COLO829 (cell line): Measurements from ENCODE around the gene INCENP.

ENCODE experiments used
- DNase-seq: peaks from one replicate; pipeline ENCODE4 v3.0.0; 2012; ENCODE audit warnings: low spot score

The INCENP gene

GRCh38 chr11:62141111-62142042 is 17.6 kb downstream of the INCENP start:
- no peak for DNase-seq

DNA sequence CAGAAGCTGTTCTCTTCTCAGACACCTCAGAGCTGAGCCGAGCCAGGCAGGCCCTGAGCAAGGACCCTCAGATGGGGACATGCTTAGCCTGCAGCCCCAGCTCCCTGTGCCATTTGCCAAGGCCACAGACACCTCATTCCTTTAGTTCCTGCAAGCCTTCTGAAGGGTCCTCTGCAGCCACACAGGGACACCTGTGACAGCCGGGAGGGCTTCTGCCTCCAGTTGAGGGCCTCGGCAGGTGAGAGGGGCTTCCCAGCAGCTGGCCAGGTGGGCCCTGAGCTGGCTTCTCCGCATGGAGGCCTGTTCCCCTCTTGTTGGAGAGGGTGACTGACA is 18.2 kb downstream of the INCENP start:
- no peak for DNase-seq

GRCh38 chr11:62142921-62143320 is 19.1 kb downstream of the INCENP start:
- DNase-seq: no peak

GRCh38 chr11:62143727-62144126 is 19.9 kb downstream of the INCENP start:
- DNase-seq: no peak

DNA sequence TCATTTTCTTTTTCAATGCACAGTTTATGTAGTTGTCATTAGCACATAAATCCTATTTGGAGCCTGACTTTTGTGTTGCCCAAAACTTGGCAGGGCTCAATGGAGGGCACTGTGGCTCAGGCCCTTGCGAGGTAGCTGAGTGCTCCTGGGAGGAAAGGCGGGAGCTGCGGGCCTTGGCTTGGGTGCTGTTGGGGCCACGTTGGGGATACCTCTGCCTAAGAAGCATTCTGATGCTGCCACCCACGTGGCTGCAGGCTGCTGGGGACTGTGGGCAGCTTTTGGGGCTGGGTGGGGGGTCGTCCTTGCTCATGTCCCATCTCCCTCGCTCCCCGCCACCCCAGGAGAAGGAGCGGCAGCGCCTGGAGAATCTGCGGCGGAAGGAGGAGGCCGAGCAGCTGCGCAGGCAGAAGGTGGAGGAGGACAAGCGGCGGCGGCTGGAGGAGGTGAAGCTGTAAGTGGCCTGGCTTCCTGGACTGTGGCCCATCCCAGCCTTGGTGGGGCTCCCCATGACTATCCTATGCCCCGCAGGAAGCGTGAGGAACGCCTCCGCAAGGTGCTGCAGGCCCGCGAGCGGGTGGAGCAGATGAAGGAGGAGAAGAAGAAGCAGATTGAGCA is 20.9 kb downstream of the INCENP start:
- no peak for DNase-seq

DNA sequence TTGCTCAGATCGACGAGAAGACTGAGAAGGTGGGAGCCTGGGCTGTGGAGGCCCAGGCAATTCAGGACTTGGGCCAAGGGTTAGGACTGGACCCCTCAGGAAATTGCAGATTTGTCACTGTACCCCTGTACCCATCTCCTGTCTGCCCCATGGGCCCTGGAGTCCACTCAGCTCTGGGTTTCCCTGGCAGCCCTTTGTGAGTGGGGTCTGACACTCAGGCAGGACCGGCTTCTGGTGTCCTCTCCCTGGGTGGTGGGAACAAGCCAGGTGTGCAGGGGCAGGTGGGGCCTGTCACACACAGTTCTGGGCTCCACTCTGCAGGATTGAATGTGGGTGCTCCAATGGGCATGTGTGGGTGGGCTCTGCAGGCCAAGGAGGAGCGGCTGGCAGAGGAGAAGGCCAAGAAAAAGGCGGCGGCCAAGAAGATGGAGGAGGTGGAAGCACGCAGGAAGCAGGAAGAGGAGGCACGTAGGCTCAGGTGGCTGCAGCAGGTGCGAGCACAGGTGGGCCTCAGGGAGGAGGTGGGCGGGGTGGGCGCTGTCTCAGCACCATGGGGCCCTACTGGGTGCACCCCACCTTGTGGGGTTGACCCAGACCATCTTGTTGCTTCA is 21.6 kb downstream of the INCENP start:
- no peak for DNase-seq

DNA sequence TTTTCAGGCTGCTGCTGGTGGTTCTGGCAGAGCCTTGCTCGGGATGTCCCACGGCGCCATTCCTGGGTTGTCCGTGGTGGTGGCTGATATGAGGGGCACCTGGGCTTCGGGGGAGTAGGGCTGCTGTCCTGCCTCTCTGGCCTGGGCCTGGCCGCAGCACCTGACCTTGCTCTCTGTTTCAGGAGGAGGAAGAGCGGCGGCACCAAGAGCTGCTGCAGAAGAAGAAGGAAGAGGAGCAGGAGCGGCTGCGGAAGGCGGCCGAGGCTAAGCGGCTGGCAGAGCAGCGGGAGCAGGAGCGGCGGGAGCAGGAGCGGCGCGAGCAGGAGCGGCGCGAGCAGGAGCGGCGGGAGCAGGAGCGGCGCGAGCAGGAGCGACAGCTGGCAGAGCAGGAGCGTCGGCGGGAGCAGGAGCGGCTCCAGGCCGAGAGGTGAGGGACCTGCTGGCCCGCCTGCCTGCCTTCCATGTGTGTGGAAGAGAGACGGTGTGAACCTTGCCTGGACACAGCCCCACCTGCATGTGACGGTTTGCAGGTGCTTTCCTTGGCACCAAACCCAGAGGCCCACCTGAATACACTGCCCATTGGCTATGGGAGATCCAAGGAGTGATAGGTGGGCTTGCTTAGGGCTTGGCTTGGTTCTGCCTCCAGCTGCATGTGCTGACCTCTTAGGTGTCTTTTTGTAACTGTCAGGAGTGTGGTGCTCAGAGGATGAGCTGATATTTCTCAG is 22.8 kb downstream of the INCENP start:
- no peak for DNase-seq

GRCh38 chr11:62147545-62147944 is 23.7 kb downstream of the INCENP start:
- DNase-seq: no peak

DNA sequence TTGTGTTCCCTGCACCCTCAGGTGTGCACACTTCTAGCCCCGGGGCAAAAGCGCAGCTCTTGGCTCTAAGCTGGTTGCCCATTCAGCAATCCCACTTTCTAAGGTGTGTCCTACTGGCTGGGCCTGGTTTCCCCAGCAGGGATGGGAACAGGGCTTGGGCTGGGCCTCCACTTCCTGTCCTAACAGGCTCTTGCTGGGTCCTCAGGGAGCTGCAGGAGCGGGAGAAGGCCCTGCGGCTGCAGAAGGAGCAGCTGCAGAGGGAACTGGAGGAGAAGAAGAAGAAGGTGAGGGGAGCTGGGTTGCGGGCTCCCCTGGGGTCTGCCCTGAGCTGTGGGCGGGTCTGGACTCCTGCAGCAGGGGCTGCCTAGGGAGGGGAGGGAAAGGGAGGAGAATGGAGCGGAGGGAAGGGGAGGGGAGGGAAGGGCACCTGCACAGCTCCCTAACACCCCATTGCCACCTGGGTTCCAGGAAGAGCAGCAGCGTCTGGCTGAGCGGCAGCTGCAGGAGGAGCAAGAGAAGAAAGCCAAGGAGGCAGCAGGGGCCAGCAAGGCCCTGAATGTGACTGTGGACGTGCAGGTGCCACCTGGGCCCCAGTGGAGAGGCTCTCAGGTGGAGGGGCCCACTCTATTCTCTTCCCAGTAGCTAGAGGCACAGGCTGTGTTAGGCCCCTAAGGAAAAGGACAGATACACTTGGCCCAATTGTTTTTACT is 24.6 kb downstream of the INCENP start:
- DNase-seq: no peak

DNA sequence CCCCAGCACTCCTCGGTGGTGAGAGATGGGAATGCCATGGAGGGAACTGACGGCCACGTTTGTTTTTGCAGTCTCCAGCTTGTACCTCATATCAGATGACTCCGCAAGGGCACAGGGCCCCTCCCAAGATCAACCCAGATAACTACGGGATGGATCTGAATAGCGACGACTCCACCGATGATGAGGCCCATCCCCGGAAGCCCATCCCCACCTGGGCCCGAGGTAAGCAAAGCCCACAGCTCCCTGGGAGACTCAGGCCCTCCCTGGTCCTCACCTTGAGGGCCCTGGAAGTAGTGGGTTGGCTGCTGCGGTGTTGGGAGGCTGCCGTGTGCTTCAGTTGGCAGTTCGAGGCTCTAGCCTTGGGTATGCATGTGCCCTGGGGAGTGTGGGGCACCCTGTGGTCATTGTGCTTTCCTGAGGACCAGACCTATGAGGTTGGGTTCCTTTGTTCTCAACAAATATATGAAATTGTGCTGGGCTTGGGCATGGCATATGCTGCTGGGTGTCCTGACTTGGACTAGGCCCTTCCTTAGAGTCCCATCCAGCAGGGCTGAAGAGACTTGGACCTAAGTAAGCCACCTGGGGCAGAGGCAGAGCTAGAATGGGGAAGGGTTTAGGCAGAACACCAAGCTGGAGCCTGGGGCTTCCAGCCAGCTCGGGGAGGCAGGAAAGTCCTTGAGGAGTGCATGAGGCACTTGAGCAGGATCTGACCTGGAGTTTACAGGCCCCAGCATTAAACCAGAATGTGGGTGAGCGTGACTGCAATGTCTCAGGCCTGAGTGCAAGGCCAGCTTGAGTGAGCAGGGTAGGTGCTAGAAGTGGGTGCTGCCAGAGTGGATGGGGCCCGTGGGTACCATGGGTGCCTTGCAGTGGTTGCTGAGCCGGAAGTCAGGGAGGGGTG is 26.4 kb downstream of the INCENP start:
- DNase-seq: no peak

DNA sequence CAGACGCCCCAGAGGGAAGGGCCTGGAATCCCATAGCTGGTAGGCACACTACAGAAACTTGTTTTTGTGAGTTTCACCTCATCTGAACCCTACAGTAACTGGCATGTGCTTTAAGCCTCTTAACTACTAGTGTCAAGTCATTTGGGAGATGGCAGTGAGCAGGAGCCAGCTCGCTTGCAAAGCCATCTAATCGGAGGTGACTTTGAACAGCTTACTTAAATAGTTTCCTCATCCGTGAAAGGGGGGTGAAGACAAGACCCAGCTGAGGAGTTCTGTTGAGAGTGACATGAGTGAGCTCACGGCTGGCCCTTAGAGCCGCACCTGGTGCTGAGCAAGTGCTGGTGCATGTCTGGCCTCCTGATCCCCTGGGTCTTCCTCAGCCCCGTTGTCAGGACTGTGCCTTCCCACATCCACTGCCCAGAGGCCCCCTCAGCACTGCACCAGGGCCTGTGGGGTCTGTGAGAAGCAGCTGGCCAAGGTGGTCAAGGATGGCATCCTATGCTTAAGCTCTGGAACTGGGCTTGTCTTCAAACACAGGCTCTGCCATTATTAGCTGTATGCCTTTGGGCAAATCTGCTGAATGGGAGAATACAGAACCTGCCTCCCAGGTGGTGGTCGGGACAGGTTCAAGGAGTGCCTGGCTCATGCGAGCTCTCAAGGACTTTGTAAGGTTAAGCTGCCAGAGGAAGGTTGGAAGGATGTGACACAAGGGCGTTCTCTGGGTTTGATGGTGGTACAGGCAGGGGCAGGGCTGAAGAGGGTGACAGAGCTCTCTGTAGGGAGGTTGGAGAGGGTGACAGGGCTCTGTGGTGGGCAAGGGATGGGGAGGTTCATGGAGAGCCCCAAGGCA is 27.3 kb downstream of the INCENP start:
- no peak for DNase-seq

DNA sequence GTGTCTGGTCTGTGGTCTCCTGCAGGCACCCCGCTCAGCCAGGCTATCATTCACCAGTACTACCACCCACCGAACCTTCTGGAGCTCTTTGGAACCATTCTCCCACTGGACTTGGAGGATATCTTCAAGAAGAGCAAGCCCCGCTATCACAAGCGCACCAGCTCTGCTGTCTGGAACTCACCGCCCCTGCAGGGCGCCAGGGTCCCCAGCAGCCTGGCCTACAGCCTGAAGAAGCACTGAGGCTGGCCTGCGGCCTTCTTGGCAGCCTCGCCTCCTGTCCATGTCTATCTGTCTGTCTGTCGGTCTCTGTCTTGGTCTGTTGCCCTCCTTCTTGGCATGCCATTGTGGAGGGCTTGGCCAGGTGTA is 27.9 kb downstream of the INCENP start:
- DNase-seq: no peak

DNA sequence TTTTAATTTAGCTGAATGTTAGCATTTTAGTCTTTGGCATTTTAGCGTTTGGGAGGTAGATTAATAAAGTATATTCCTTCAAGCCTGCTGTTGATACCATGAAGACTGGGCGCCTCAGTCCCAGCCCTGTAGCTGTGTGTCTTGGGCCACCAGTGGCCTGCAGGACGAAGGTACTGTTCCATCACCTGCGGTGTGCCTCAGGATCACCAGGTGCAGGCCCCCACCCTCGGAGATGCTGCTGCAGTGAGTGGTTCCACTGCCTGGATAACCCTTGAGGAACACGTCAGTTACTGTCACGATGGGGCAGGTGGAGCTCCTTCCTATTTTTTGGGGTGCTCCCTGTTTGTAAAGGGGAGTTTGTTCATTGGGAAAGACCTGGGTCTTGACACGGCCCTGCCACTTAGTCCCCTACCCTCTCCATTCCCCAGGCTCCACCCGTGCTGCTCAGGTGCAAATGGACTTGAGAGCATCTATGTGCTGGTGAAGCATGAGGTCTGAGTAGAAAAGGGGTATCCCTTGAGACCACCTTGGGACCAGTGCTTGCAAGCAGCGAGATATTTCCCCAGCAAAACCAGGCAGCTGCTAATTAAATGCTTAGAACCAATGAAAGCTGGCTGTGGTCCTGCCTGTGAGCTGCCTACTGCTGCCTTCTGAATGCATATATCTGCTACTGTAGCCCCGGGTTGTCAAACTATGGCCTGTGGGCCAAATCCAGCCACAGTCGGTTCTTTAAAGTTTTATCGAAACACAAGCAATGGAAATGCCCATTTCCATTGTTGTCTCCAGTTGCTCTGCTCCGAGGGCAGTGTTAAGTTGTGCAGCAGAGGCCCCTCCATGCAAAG is 28.7 kb downstream of the INCENP start:
- DNase-seq: no peak

- no peak for DNase-seq
These were observed 29.2 kb downstream of the INCENP start for GRCh38 chr11:62153087-62153395.

- DNase-seq: no peak
These were observed 29.8 kb downstream of the INCENP start for GRCh38 chr11:62153617-62154016.

DNA sequence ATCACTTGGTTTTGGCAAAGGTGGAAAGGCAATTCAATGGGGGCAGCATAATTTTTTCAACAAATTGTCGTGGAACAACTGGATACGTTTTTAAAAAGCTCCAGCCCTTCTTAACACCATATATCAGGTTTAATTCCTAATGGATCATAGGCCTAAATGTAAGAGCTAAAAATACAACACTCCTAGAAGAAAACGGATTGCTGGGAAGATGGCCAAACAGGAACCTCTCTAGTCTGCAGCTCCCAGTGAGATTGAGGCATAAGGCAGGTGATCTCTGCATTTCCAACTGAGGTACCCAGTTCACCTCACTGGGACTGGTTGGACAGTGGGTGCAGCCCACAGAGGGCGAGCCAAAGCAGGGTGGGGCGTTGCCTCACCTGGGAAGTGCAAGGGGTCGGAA is 33.8 kb downstream of the INCENP start:
- DNase-seq: no peak

GRCh38 chr11:62166371-62166770 is 42.6 kb downstream of the INCENP start:
- DNase-seq: no peak

- no peak for DNase-seq
These were observed 45.6 kb downstream of the INCENP start for GRCh38 chr11:62169448-62169847.

DNA sequence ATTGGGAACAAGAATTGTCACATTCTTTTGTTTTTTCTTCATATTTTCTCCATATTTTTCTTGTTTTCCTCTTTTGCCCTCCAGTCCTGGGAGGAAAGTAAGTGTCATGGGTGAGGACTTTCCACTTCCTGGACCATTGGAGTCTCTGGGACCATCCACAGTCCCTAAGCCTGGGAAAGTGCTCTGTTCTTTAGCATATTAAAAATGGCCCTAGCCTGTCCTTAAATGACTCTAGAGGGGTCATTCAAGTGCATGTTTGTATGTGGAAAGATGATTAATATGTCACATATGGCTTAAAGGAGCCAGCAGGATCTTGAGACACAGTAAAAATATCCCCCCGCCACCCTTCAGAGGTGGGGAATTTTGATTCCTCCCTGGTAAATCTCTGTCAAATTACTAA is 46.1 kb downstream of the INCENP start:
- DNase-seq: no peak
